KMS-11 (cell line): ENCODE measurements around the gene XG.

ENCODE experiments used
- H2AFZ ChIP-seq: fragments of 200-600 bp; sonication (generic); 2 replicates; pipeline ENCODE4 v1.6.1; 2016; ENCODE audit warnings: antibody characterized with exemption, mixed run types, low read depth
- H3K27ac ChIP-seq: fragments of 200-600 bp; sonication (generic); 2 replicates; pipeline ENCODE4 v1.6.1; 2016; ENCODE audit warnings: mild to moderate bottlenecking, mixed run types
- H3K27me3 ChIP-seq: fragments of 200-600 bp; sonication (generic); 2 replicates; pipeline ENCODE4 v1.6.1; 2017; ENCODE audit warnings: mild to moderate bottlenecking, low read depth, mixed run types, moderate library complexity; ENCODE audit not compliant: insufficient read depth
- H3K36me3 ChIP-seq: fragments of 200-600 bp; sonication (generic); 2 replicates; pipeline ENCODE4 v1.6.1; 2017; ENCODE audit warnings: mild to moderate bottlenecking, mixed run types; ENCODE audit not compliant: insufficient read depth
- H3K4me1 ChIP-seq: fragments of 200-600 bp; sonication (generic); 2 replicates; pipeline ENCODE4 v1.6.1; 2016; ENCODE audit warnings: mild to moderate bottlenecking, low read depth, mixed run types; ENCODE audit not compliant: poor library complexity, severe bottlenecking
- H3K4me2 ChIP-seq: fragments of 200-600 bp; sonication (generic); 2 replicates; pipeline ENCODE4 v1.7.0; 2016; ENCODE audit warnings: mild to moderate bottlenecking, mixed run types
- H3K4me3 ChIP-seq: fragments of 200-600 bp; sonication (generic); IDR thresholded peaks from 2 replicates; pipeline ENCODE4 v1.6.1; 2017; ENCODE audit warnings: low read depth, low read length, mixed read lengths; ENCODE audit not compliant: insufficient read depth
- H3K79me2 ChIP-seq: fragments of 200-600 bp; sonication (generic); 2 replicates; pipeline ENCODE4 v1.6.1; 2016; ENCODE audit warnings: low read depth, mixed run types; ENCODE audit not compliant: insufficient read depth
- H3K9ac ChIP-seq: fragments of 200-600 bp; sonication (generic); 2 replicates; pipeline ENCODE4 v1.6.1; 2016; ENCODE audit warnings: mild to moderate bottlenecking, mixed run types
- H4K20me1 ChIP-seq: fragments of 200-600 bp; sonication (generic); 2 replicates; pipeline ENCODE4 v1.6.1; 2016; ENCODE audit warnings: mild to moderate bottlenecking, mixed run types; ENCODE audit not compliant: insufficient read depth
- TF ChIP-seq, protein P1 (sequence below): fragments of 200-600 bp; sonication (generic); conservative IDR thresholded peaks from 2 replicates; pipeline ENCODE4 v1.6.1; 2017; ENCODE audit warnings: low read depth, mild to moderate bottlenecking, antibody characterized with exemption, low read length, moderate library complexity, mixed read lengths

The XG gene

DNA sequence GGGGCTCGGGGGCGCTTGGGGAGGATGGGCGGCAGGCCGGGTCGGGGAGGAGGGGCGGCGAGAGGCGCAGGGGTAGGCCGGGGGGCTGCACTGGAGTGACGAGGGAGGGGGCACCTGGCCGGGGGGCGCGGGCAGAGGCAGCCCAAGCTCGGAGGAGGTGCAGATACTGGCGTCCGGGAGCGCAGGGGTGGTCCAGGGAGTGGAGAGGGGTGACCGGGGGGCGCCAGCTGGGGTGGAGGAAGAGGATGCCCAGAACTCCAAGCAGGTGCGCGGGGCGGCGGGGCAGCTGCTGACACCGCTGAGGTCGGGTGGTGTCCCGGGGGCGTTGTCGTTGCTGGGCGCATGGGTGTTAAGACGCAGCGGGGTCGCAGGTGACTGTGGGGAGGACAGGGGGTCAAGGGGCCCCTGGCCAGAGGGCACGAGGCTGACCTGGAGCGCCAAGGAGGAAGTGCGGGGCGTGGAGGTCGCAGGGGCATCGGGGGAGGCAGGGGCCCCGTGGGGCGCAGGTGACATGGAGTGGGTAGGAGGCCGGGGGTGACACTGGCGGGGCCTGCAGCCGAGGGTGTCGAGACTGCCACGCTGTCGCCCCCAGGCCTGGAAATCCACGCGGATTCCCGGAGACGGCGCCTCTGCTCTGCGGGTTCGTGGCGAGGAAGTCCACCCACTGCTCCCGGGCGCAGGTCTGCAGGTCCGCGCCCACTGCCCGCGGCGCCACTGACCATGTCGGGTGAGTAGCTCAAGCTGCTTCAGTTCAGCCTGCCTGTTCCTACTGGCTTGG, 77.8 kb downstream of the XG start:
- Histone ChIP-seq H3K4me3 (no peak overlapping the region), H3K9ac (no peak overlapping the region), H3K79me2 (no peaks in the 10 kb centered on the region), H3K27me3 (no peaks in the 10 kb centered on the region), H2AFZ (no peak overlapping the region), H3K27ac (no peak overlapping the region), H3K36me3 (no peaks in the 10 kb centered on the region), H3K4me2 (no peak overlapping the region), H4K20me1 (no peaks in the 10 kb centered on the region), H3K4me1 (no peaks in the 10 kb centered on the region)
- TF ChIP-seq, protein P1, sequence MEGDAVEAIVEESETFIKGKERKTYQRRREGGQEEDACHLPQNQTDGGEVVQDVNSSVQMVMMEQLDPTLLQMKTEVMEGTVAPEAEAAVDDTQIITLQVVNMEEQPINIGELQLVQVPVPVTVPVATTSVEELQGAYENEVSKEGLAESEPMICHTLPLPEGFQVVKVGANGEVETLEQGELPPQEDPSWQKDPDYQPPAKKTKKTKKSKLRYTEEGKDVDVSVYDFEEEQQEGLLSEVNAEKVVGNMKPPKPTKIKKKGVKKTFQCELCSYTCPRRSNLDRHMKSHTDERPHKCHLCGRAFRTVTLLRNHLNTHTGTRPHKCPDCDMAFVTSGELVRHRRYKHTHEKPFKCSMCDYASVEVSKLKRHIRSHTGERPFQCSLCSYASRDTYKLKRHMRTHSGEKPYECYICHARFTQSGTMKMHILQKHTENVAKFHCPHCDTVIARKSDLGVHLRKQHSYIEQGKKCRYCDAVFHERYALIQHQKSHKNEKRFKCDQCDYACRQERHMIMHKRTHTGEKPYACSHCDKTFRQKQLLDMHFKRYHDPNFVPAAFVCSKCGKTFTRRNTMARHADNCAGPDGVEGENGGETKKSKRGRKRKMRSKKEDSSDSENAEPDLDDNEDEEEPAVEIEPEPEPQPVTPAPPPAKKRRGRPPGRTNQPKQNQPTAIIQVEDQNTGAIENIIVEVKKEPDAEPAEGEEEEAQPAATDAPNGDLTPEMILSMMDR, result no peak

DNA sequence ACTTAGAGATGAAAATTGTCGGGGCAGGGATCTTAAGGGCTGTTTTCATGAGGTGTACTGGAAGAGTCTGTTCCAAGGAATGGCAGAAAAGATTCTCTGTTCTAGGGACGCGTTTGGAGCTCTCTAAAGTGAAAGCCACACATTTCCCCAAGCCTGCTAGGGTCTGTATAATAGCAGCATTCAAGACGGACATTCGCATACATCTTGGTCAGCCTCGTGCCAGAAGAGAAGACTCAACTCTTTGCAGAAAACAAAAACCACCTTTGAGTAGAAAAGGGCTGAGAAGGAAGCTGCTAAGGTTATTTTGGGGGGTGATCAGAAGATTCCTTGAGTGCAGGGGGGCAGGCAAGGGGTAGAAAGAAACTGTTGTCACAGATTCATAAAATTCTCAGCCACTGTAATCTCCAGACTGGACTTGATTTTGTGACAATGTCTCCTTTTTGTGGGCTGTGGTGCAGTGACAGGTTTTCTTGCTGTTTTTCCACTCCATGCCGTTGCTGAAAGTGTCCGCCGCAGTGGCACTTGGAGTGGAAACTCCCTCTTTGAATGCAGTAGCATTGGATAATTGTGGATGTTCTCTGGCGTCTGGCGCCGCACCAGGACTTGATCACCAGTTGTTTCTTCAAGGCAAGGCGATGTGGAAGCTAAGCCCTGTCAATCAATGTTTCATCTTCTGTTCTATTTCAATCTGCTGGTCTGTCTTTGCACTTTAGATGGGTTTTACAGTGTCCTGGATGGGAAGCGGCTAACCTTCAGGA, 79.8 kb downstream of the XG start:
- no peak overlapping the region for H3K4me2 ChIP-seq
- H4K20me1 ChIP-seq, result no peaks in the 10 kb centered on the region

GRCh38 chrX:2837961-2838360, 86.1 kb downstream of the XG start:
- no peaks in the 10 kb centered on the region for H3K27me3 ChIP-seq
- H3K4me2 ChIP-seq, result no peak overlapping the region
- H3K4me1 ChIP-seq, result no peaks in the 10 kb centered on the region
- H3K79me2 ChIP-seq, result no peaks in the 10 kb centered on the region
- no peaks in the 10 kb centered on the region for H4K20me1 ChIP-seq
- H3K4me3 ChIP-seq, result no peak overlapping the region
- TF ChIP-seq, protein P1, result no peak
- no peak overlapping the region for H3K27ac ChIP-seq
- no peak overlapping the region for H3K9ac ChIP-seq
- no peak overlapping the region for H2AFZ ChIP-seq
- no peaks in the 10 kb centered on the region for H3K36me3 ChIP-seq

More for the DNA sequence above, 79.8 kb downstream of the XG start:
- H2AFZ ChIP-seq, result no peak overlapping the region
- no peak overlapping the region for H3K9ac ChIP-seq
- TF ChIP-seq, protein P1, result no peak
- no peak overlapping the region for H3K4me3 ChIP-seq
- H3K4me1 ChIP-seq, result no peaks in the 10 kb centered on the region
- H3K27ac ChIP-seq, result no peak overlapping the region
- no peaks in the 10 kb centered on the region for H3K27me3 ChIP-seq
- H3K79me2 ChIP-seq, result no peaks in the 10 kb centered on the region
- no peaks in the 10 kb centered on the region for H3K36me3 ChIP-seq

DNA sequence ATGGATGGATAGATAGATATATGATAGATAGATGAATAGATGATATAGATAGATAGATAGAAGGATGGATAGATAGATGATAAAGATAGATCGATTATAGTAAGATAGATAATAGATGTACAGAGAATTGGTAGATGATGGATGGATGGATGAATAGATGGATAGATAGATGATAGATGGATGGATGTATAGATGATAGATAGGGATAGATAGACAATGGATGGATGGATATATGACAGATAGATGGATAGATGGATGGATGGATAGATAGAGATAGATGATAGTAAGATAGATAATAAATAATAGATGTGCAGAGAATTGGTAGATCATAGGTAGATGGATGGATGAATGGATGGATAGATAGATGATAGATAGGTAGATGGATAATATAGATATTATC, 89.1 kb downstream of the XG start:
- no peaks in the 10 kb centered on the region for H3K4me1 ChIP-seq
- no peak overlapping the region for H3K4me2 ChIP-seq
- no peak overlapping the region for H3K9ac ChIP-seq
- no peaks in the 10 kb centered on the region for H3K27me3 ChIP-seq
- H3K36me3 ChIP-seq, result no peaks in the 10 kb centered on the region
- TF ChIP-seq, protein P1, result no peak
- H3K4me3 ChIP-seq, result no peak overlapping the region
- H4K20me1 ChIP-seq, result no peaks in the 10 kb centered on the region
- H3K27ac ChIP-seq, result no peak overlapping the region
- no peaks in the 10 kb centered on the region for H3K79me2 ChIP-seq
- H2AFZ ChIP-seq, result no peak overlapping the region
